Measurements from ENCODE around the gene SERPINE1.

The SERPINE1 gene

GRCh38 chr7:101163279-101164070 is 36.6 kb downstream of the SERPINE1 start:
- Histone ChIP-seq H3K9me3 (ENCODE audit: severe bottlenecking) (no peaks in the 10 kb centered on the region), H3K4me3 (ENCODE audit: severe bottlenecking) (peak overlapping the region; percentile 43), H3K27me3 (ENCODE audit: insufficient read depth, poor library complexity, severe bottlenecking) (peaks cover 25% of the 10 kb centered on the region), H3K27ac (ENCODE audit: poor library complexity, severe bottlenecking) (peak overlapping the region; percentile 66), H3K36me3 (ENCODE audit: low read depth) (peaks cover 27% of the 10 kb centered on the region), H3K4me1 (ENCODE audit: insufficient read depth, poor library complexity, severe bottlenecking) (peaks cover 14% of the 10 kb centered on the region)
- ATAC-seq (ENCODE audit: low read depth) (peak; percentile 39), DNase-seq (ENCODE audit: low spot score) (no peak)
- TF ChIP-seq CTCF (IDR thresholded peaks at IDR 0.05; ENCODE audit: poor library complexity, severe bottlenecking) = no peak

GRCh38 chr7:101164071-101164840 is 37.4 kb downstream of the SERPINE1 start:
- Histone ChIP-seq H3K27ac (ENCODE audit: poor library complexity, severe bottlenecking) (peak overlapping the region; percentile 66), H3K9me3 (ENCODE audit: severe bottlenecking) (no peaks in the 10 kb centered on the region), H3K36me3 (ENCODE audit: low read depth) (peaks cover 19% of the 10 kb centered on the region), H3K4me3 (ENCODE audit: severe bottlenecking) (peak overlapping the region; percentile 43), H3K27me3 (ENCODE audit: insufficient read depth, poor library complexity, severe bottlenecking) (peaks cover 27% of the 10 kb centered on the region), H3K4me1 (ENCODE audit: insufficient read depth, poor library complexity, severe bottlenecking) (peaks cover 22% of the 10 kb centered on the region)
- ATAC-seq (ENCODE audit: low read depth) (peak; percentile 37), DNase-seq (ENCODE audit: low spot score) (no peak)
- no peak for TF ChIP-seq CTCF (IDR thresholded peaks at IDR 0.05; ENCODE audit: poor library complexity, severe bottlenecking)

GRCh38 chr7:101165075-101165957 is 38.4 kb downstream of the SERPINE1 start, which contains the start of gene VGF:
Gene VGF, minus strand, starts transcription at chr7:101165569. Its CDS starts 726 bp downstream, at chr7:101164843.
- peak; percentile 93 for DNase-seq (ENCODE audit: low spot score)
- peaks cover 13% of the 10 kb centered on the region; the same call in 1 of the 2 replicates for H3K36me3 ChIP-seq (ENCODE audit: low read depth)
- H3K27me3 ChIP-seq (ENCODE audit: insufficient read depth, poor library complexity, severe bottlenecking) = peaks cover 38% of the 10 kb centered on the region
- H3K9me3 ChIP-seq (ENCODE audit: severe bottlenecking) = no peaks in the 10 kb centered on the region
- peak; percentile 49 for ATAC-seq (ENCODE audit: low read depth)
- peaks cover 22% of the 10 kb centered on the region for H3K4me1 ChIP-seq (ENCODE audit: insufficient read depth, poor library complexity, severe bottlenecking)
- TF ChIP-seq CTCF (IDR thresholded peaks at IDR 0.05; ENCODE audit: poor library complexity, severe bottlenecking) = no peak
- H3K4me3 ChIP-seq (ENCODE audit: severe bottlenecking) = peak within 1 kb of the TSS; percentile 43
- H3K27ac ChIP-seq (ENCODE audit: poor library complexity, severe bottlenecking) = peak within 1 kb of the TSS; percentile 66

DNA sequence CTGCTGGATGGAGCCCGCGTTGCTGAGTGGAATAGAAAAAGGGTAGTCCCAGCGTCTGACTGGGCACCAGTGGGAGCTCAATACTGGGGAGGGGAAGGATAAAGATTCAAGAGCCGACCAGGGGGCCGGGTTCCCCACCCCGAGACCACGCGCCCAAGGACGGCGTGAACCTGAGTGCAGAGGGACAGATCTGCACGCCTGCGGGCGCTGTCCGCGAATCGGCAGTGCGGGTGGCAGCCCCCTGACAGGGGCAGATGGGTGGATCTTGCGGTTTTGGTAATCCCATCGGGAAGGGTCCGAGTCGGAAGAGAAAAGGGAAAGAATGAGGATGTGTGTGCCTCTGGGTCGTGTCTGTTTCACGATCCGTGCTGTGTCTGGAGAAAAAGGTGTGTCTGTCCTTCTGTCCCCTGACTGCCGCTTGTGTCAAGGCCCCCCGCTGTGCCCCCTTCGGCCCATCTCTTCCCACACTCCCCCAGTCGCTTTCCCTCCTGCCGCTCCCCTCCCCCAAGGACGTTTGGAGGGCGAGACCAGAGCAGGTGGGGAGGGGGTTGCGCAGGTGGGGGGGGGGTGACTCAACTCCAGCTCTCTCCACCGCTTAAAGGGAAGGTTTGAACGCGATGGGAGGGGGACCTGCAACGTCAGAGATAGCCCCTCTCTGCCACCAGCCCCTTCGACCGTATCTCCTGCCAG is 39.2 kb downstream of the SERPINE1 start:
- TF ChIP-seq CTCF (IDR thresholded peaks at IDR 0.05; ENCODE audit: poor library complexity, severe bottlenecking) = no peak
- peaks cover 45% of the 10 kb centered on the region for H3K27me3 ChIP-seq (ENCODE audit: insufficient read depth, poor library complexity, severe bottlenecking)
- H3K9me3 ChIP-seq (ENCODE audit: severe bottlenecking) = no peaks in the 10 kb centered on the region
- H3K27ac ChIP-seq (ENCODE audit: poor library complexity, severe bottlenecking) = no peak overlapping the region
- ATAC-seq (ENCODE audit: low read depth) (no peak), DNase-seq (ENCODE audit: low spot score) (no peak)
- H3K4me3 ChIP-seq (ENCODE audit: severe bottlenecking) = peak overlapping the region; percentile 9
- peaks cover 22% of the 10 kb centered on the region for H3K4me1 ChIP-seq (ENCODE audit: insufficient read depth, poor library complexity, severe bottlenecking)
- H3K36me3 ChIP-seq (ENCODE audit: low read depth) = peaks cover 12% of the 10 kb centered on the region; the same call in 1 of the 2 replicates

All from RWPE2 (cell line).